T-helper 2 cell treated with Interferon-gamma antibody and Interleukin-4, amounts not matched to agents 5 μg/mL and 100 μg/mL, for 36 hours (primary cell): Measurements from ENCODE around the gene ZBTB44.
"Not testable (repeated sequence)": the region's sequence is repeated elsewhere in the genome, so short reads cannot be mapped to it uniquely, and the experiment has no call there.

Source experiments
- DNase-seq: peaks from one replicate; pipeline ENCODE4 v3.0.0; 2021; ENCODE audit warnings: low spot score
- H3K27ac Mint-ChIP-seq: one replicate; pipeline ENCODE4 v1.8.0; 2021; ENCODE audit warnings: mild to moderate bottlenecking, mixed read lengths
- H3K27me3 Mint-ChIP-seq: one replicate; pipeline ENCODE4 v1.8.0; 2021; ENCODE audit warnings: low read depth, mixed read lengths
- H3K36me3 Mint-ChIP-seq: one replicate; pipeline ENCODE4 v1.8.0; 2021; ENCODE audit warnings: low read depth, mixed read lengths
- H3K4me1 Mint-ChIP-seq: one replicate; pipeline ENCODE4 v1.8.0; 2021; ENCODE audit warnings: low read depth, mixed read lengths
- H3K4me3 Mint-ChIP-seq: one replicate; pipeline ENCODE4 v1.8.0; 2022; ENCODE audit warnings: mild to moderate bottlenecking, moderate library complexity, mixed read lengths
- H3K9me3 Mint-ChIP-seq: one replicate; pipeline ENCODE4 v1.8.0; 2021; ENCODE audit warnings: mixed read lengths

ZBTB44 gene, protein sequence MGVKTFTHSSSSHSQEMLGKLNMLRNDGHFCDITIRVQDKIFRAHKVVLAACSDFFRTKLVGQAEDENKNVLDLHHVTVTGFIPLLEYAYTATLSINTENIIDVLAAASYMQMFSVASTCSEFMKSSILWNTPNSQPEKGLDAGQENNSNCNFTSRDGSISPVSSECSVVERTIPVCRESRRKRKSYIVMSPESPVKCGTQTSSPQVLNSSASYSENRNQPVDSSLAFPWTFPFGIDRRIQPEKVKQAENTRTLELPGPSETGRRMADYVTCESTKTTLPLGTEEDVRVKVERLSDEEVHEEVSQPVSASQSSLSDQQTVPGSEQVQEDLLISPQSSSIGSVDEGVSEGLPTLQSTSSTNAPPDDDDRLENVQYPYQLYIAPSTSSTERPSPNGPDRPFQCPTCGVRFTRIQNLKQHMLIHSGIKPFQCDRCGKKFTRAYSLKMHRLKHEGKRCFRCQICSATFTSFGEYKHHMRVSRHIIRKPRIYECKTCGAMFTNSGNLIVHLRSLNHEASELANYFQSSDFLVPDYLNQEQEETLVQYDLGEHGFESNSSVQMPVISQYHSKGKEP

DNA sequence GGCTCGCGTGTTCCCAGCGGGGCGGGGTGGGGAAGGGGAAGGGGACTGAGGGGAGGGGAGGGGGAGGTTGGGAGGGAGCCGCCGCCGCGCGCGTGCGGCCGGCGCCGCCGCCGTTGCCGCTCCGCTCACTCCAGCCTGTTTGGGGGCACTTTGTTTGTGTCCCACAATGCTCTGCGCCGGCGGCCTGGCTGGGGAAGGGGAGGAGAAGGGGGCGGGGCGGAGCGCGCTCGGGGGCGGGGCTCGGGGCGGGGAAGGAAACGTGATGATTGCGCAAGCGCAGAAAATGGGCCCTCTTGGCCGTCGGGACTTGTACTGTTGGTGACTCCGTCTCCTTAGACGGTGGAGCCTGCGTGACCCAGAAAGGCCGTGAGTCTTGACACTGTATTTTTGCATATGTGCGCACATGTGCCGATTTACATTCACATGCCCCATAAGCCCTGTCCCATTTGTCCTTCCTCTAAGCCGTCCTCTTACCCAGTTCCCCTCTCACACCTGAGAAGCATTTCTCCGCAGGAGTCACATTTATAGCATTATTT, at the start of gene ZBTB44:
Gene ZBTB44, minus strand, starts transcription at position 168 of the 536 bp plus-strand sequence. CDS start 53,044 bp downstream, outside the sequence.
- Mint-ChIP-seq H3K36me3 (peaks cover 12% of the 10 kb centered on the region), H3K4me3 (peak within 1 kb of the TSS; percentile 92), H3K27me3 (no peaks in the 10 kb centered on the region), H3K9me3 (no peaks in the 10 kb centered on the region), H3K4me1 (peaks cover 46% of the 10 kb centered on the region), H3K27ac (peak within 1 kb of the TSS; percentile 96)
- peak; percentile 84 for DNase-seq

DNA sequence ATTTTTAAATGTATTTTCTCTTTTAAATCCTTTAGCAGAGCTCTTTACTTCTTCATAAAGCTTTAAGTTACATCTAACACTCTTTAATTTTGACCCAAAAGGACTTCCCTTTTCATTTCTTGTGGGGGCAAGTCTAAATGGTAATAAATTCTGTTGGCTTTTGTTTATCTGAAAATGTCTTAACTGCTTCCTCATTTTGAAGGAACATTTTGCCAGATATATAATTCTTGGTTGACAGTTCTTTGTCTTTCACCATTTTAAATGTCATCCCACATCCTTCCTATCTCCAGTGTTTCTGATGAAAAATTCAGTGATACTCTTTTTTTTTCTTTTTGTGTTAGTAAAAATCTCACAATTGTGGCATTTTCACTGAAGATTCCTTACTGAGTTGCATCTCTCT, 44.7 kb upstream of the ZBTB44 start:
- no peaks in the 10 kb centered on the region for H3K36me3 Mint-ChIP-seq
- peaks cover 35% of the 10 kb centered on the region for H3K9me3 Mint-ChIP-seq
- DNase-seq, result no peak
- no peak overlapping the region for H3K27ac Mint-ChIP-seq
- peaks cover 10% of the 10 kb centered on the region for H3K27me3 Mint-ChIP-seq
- no peaks in the 10 kb centered on the region for H3K4me1 Mint-ChIP-seq
- H3K4me3 Mint-ChIP-seq, result no peak overlapping the region

DNA sequence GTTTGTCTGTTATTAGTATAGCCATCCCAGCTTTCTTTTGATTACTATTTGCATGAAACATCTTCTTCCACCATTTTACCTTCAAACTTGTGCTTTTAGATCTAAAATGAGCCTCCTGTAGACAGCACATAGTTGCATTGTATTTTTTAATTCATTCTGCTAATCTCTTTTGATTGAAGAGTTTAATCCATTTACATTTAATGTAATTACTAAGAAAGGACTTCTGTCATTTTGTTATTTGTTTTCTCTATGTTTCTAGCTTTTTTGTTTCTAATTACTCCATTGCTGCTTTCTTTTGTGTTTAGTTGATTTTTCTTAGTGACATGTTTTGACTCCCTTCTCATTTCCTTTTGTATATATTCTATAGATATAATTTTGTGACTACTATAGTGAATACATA, 43.7 kb upstream of the ZBTB44 start:
- Mint-ChIP-seq H3K9me3 (peaks cover 37% of the 10 kb centered on the region), H3K27me3 (peaks cover 8% of the 10 kb centered on the region), H3K4me1 (no peaks in the 10 kb centered on the region), H3K27ac (no peak overlapping the region), H3K4me3 (no peak overlapping the region), H3K36me3 (no peaks in the 10 kb centered on the region)
- no peak for DNase-seq

DNA sequence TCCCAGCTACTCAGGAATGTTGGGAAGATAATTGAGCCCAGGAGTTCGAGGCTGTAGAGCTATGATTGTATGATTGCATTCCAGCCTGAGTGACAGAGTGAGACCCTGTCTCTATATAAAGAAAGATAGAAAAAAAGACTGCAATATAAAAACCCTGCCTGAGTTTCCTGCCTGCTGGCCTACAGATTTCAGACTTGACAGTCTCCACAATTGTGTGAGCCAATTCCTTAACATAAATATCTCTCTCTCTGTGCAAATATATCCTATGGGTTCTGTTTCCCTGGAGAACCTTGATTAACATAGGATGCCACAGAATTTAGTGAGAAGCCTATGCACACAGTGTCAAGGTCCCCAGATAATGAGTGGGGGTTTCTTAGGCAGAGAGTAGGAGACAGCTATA, 32.5 kb upstream of the ZBTB44 start:
- H3K36me3 Mint-ChIP-seq, result no peaks in the 10 kb centered on the region
- no peaks in the 10 kb centered on the region for H3K4me1 Mint-ChIP-seq
- DNase-seq, result no peak
- H3K9me3 Mint-ChIP-seq, result peaks cover 3% of the 10 kb centered on the region
- H3K27ac Mint-ChIP-seq, result no peak overlapping the region
- no peak overlapping the region for H3K4me3 Mint-ChIP-seq
- H3K27me3 Mint-ChIP-seq, result no peaks in the 10 kb centered on the region

DNA sequence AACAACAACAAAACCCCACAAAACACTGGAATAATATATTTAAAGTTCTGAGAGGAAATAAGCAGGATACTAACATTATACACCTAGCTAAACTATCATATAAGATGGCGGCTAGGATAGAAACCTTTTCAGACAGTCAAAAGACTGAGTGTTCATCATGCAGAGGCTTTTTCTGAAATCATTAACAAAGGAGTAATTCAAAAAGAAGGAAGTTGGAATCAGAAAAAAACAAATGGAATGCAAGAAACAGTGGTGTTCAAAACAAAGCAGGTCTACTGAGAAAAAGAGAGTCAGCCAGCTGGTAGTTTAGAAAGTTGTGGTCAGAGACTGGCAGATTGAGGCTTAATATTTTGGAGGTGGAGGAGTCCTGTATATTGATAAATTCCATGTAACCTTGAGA, 30.1 kb upstream of the ZBTB44 start:
- Mint-ChIP-seq H3K4me1 (peaks cover 10% of the 10 kb centered on the region), H3K4me3 (no peak overlapping the region), H3K27ac (no peak overlapping the region), H3K9me3 (peaks cover 17% of the 10 kb centered on the region), H3K36me3 (no peaks in the 10 kb centered on the region), H3K27me3 (no peaks in the 10 kb centered on the region)
- no peak for DNase-seq

DNA sequence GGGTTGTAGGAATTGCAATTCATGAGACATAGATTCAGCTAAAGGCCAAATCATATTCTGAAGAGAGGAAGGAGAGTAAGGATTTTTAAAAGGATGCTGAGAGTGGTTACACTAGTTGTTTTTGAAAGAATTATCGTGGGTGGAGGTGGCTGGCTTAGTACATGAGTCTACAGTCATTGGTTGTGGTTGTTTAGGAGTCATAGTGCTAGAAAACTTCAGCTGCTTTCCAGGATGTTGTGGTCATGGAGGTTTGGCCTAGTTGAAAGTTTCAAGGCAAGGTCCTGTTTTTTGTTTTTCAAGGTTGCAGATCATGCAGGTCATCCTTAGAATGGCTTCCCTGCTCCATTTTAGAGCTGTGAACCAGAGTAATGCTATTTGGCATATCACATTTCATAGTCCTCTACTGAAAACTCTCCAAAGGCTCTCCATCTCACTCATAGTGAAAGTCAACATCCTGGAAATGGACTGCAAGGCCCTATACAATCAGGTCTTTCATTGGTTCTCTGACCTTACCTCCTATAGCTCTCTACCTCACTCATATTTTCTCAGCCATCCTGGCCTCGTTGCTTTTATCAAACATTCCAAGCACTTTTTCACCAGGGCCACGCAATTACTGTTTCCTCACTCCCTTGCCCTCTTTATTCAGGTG, 26.1 kb upstream of the ZBTB44 start:
- peak; percentile 39 for DNase-seq
- Mint-ChIP-seq H3K27ac (peak overlapping the region; percentile 64), H3K27me3 (no peaks in the 10 kb centered on the region), H3K9me3 (peaks cover 32% of the 10 kb centered on the region), H3K4me3 (peak overlapping the region; percentile 11), H3K4me1 (peaks cover 15% of the 10 kb centered on the region), H3K36me3 (peaks cover 8% of the 10 kb centered on the region)

DNA sequence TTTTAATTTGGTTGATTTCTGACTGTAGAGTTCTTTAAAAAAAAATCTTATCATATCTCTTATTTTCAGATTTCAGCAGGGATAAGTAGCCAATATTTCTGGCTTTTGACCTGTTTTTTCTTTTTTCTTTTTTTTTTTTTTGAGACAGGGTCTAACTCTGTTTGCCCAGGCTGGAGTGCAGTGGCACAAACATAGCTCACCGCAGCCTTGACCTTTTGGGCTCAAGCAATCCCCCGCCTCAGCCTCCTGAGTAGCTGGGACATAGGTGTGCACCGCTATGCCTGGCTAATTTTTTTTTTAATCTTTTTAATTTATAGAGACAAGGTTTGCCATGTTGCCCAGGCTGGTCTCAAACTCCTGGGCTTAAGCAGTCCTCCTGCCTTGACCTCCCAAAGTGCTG, 23.9 kb upstream of the ZBTB44 start:
- H3K36me3 Mint-ChIP-seq, result peaks cover 8% of the 10 kb centered on the region
- H3K9me3 Mint-ChIP-seq, result peaks cover 32% of the 10 kb centered on the region
- H3K27me3 Mint-ChIP-seq, result no peaks in the 10 kb centered on the region
- no peak overlapping the region for H3K4me3 Mint-ChIP-seq
- peaks cover 15% of the 10 kb centered on the region for H3K4me1 Mint-ChIP-seq
- no peak for DNase-seq
- H3K27ac Mint-ChIP-seq, result no peak overlapping the region

DNA sequence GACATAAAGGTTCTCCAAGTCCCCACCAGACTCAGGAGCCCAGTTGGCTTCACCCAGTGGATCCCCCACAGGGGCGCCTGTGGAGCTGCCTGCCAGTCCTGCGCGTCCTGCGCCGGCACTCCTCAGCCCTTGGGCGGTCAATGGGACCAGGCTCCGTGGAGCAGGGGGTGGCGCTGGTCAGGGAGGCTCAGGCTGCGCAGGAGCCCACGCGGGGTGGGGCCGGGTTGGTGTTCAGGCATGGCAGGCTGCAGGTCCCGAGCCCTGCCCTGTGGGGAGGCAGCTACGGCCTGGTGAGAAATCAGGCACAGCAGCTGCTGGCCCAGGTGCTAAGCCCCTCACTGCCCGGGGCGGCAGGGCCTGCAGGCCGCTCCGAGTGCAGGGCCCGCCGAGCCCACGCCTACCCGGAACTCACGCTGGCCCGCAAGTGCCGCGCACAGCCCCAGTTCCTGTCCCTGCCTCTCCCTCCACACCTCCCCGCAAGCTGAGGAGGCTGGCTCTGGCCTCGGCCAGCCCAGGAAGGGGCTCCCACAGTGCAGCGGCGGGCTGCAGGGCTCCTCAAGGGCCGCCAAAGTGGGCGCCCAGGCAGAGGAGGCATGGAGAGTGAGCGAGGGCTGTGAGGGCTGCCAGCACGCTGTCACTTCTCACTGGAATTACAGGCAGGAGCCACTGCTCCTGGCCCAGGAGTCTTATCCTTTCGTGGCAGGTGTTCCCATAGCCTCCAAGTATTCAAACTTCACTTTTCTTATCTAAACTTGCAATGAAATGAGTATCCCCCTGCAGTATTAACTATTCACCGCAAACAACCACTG, 22.8 kb upstream of the ZBTB44 start:
- Mint-ChIP-seq H3K27ac (no peak overlapping the region), H3K9me3 (peaks cover 29% of the 10 kb centered on the region), H3K27me3 (no peaks in the 10 kb centered on the region), H3K4me3 (no peak overlapping the region), H3K36me3 (peaks cover 8% of the 10 kb centered on the region), H3K4me1 (peaks cover 15% of the 10 kb centered on the region)
- no peak for DNase-seq

DNA sequence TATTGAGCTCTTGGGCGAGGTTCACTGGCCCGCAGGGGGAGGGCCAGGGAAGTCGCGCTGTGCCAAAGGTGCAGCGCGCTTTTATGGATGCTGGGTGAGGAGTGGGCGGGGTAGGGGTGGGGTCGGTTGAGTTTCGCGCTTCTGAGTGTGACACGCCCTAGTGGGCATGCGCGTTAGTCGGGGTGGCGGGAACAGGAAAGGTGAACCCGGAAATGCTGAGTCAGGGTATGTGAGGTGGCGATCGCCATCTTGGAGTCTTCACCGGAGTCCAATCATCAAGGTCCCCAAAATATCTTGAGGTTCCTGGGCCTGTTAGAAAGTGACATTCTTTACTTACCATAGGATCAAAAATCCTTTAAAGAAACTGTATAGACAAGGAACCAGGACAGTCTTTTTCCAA, 16.7 kb upstream of the ZBTB44 start:
- H3K4me3 Mint-ChIP-seq, H3K4me1 Mint-ChIP-seq, H3K27me3 Mint-ChIP-seq, H3K36me3 Mint-ChIP-seq, DNase-seq, H3K9me3 Mint-ChIP-seq, H3K27ac Mint-ChIP-seq: not testable (repeated sequence)

DNA sequence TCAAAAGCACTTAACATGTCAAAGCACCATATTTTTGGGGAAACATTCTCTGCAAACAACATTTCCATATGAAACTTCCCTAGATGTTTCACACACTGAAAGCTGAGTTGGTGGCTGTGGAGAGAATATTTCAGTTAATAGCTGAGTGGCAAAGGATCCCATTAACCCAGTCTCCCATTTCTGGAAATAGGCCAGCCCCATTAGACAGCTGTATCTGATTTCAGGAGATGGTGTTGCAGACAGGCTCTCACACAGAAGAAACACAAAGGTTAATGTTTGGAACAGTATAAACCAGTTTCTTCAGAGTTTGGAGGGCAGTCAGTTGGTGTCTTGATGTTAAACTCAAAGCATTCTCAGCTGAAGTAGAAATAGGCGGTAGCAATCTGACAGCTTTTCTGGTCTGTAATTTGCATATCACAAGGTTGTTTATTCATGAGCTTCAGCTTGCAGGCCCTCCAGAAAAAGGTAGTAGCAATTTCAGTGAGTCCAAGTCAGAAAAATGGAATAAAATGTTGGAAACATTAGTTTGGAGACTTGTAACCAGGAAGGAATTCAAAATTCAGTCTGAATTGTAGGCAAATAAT, 15.5 kb upstream of the ZBTB44 start:
- Mint-ChIP-seq H3K36me3 (peaks cover 4% of the 10 kb centered on the region), H3K27me3 (no peaks in the 10 kb centered on the region), H3K4me1 (no peaks in the 10 kb centered on the region), H3K27ac (no peak overlapping the region), H3K4me3 (no peak overlapping the region), H3K9me3 (peaks cover 10% of the 10 kb centered on the region)
- DNase-seq, result no peak

DNA sequence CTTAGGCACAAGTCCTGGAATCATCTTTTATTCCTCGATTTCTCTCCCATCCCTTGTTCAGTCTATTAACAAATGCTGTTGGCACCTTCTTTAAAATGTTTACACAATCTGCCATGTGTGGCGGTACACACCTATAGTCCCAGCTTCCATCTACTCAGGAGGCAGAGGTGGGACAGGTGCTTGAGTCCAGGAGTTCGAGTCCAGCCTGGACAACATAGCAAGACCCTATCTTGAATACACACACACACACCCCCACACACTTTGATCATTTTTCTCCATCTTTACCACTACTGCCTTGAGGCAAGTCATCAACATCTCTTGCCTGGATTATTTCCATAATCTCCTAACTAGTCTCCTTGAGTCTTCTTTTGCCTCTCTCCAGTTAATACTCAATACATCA, 13.7 kb upstream of the ZBTB44 start:
- H3K27ac Mint-ChIP-seq, result no peak overlapping the region
- no peaks in the 10 kb centered on the region for H3K27me3 Mint-ChIP-seq
- H3K4me1 Mint-ChIP-seq, result no peaks in the 10 kb centered on the region
- H3K9me3 Mint-ChIP-seq, result peaks cover 11% of the 10 kb centered on the region
- H3K4me3 Mint-ChIP-seq, result no peak overlapping the region
- H3K36me3 Mint-ChIP-seq, result peaks cover 4% of the 10 kb centered on the region
- no peak for DNase-seq

DNA sequence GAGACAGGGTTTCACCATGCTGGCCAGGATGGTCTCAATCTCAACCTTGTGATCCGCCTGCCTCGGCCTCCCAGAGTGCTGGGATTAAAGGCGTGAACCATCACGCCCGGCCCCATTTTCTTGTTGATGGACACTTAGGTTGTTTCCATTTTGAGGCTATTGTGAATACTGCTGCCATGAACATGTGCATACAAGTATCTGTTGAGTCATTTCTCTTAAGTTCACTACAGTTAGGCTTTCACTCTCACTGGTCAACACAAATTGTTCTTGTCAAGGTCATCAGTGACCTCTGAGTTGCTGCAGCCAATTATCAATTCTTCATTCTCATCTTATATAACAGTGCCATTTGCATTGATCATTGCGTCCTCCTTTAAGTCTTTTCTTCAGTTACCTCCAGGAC, 13.0 kb upstream of the ZBTB44 start:
- Mint-ChIP-seq H3K36me3 (peaks cover 6% of the 10 kb centered on the region), H3K4me1 (no peaks in the 10 kb centered on the region), H3K27me3 (no peaks in the 10 kb centered on the region), H3K27ac (no peak overlapping the region), H3K9me3 (peaks cover 16% of the 10 kb centered on the region), H3K4me3 (no peak overlapping the region)
- no peak for DNase-seq

DNA sequence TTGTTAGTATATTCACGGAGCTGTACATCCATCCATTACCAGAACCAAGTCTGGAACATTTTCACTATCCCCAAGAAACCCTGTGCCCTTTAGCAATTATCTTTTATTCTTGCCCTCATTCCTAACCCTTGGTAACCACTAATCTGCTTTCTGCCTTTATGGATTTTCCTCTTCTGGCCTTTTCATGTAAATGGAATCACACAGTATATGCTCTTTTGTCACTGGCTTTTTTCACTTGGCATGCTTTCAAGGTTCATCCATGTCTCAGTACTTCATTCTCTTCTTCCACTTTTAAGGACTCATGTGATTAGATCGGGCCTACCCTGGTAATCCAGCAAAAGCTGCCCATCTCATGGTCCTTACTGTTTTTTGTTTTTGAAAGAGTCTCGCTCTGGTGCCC, 11.0 kb upstream of the ZBTB44 start:
- no peak overlapping the region for H3K27ac Mint-ChIP-seq
- peaks cover 8% of the 10 kb centered on the region for H3K36me3 Mint-ChIP-seq
- H3K4me3 Mint-ChIP-seq, result no peak overlapping the region
- H3K4me1 Mint-ChIP-seq, result no peaks in the 10 kb centered on the region
- H3K27me3 Mint-ChIP-seq, result no peaks in the 10 kb centered on the region
- H3K9me3 Mint-ChIP-seq, result peaks cover 30% of the 10 kb centered on the region
- DNase-seq, result no peak
